ENCODE data around the gene P2RY8.
A peak's percentile ranks its signal among the peaks of the same experiment; 100 is the strongest.
"Not testable (repeated sequence)": the region's sequence is repeated elsewhere in the genome, so short reads cannot be mapped to it uniquely, and the experiment has no call there.

Gene P2RY8

GRCh38 chrX:1493412-1493811 lies 43.6 kb downstream of the P2RY8 start:
- Histone ChIP-seq H3K9me3 (replicated peaks; ENCODE audit: insufficient read depth, low read length) (no peaks in the 10 kb centered on the region), H3K27me3 (replicated peaks; ENCODE audit: insufficient read depth, low read length) (no peaks in the 10 kb centered on the region), H3K4me1 (ENCODE audit: low read length) (peaks cover 11% of the 10 kb centered on the region; the same call in 1 of the 2 replicates), H3K79me2 (ENCODE audit: low read length) (peaks cover 42% of the 10 kb centered on the region), H3K27ac (ENCODE audit: low read length) (peak overlapping the region; percentile 76; the same call in 1 of the 2 replicates), H3K36me3 (replicated peaks; ENCODE audit: insufficient read depth, low read length) (no peaks in the 10 kb centered on the region; the same call in 1 of the 2 replicates), H3K4me3 (ENCODE audit: low read length) (peak overlapping the region; percentile 33; the same call in 1 of the 2 replicates), H2AFZ (ENCODE audit: low read length) (no peak overlapping the region), H3K9me2 (replicated peaks; ENCODE audit: insufficient read depth, low read length) (no peaks in the 10 kb centered on the region), H4K20me1 (ENCODE audit: insufficient read depth, low read length) (no peaks in the 10 kb centered on the region), H3K4me2 (ENCODE audit: low read depth, low read length) (peak overlapping the region; percentile 79), H3F3A (ENCODE audit: insufficient read depth, low read length) (peaks cover 25% of the 10 kb centered on the region), H3K9ac (ENCODE audit: low read length) (peak overlapping the region; percentile 29; the same call in 1 of the 2 replicates)
- TF ChIP-seq CTCF (IDR thresholded peaks at IDR 0.05; ENCODE audit: low read length) (no peak), EZH2 (optimal IDR thresholded peaks at IDR 0.05; ENCODE audit: low read depth, low read length) (no peak), EZH2phosphoT487 (IDR thresholded peaks at IDR 0.05; ENCODE audit: low read length) (no peak)
- no peak for DNase-seq

GRCh38 chrX:1492421-1493012 lies 44.5 kb downstream of the P2RY8 start:
- peak overlapping the region; percentile 17; the same call in 1 of the 2 replicates for H3K27ac ChIP-seq (ENCODE audit: low read length)
- H3F3A ChIP-seq (ENCODE audit: insufficient read depth, low read length): peaks cover 25% of the 10 kb centered on the region
- DNase-seq: no peak
- TF ChIP-seq CTCF (IDR thresholded peaks at IDR 0.05; ENCODE audit: low read length) (no peak), EZH2phosphoT487 (IDR thresholded peaks at IDR 0.05; ENCODE audit: low read length) (no peak), EZH2 (optimal IDR thresholded peaks at IDR 0.05; ENCODE audit: low read depth, low read length) (no peak)
- no peaks in the 10 kb centered on the region for H3K9me2 ChIP-seq (replicated peaks; ENCODE audit: insufficient read depth, low read length)
- no peak overlapping the region for H3K4me3 ChIP-seq (ENCODE audit: low read length)
- H3K9me3 ChIP-seq (replicated peaks; ENCODE audit: insufficient read depth, low read length): no peaks in the 10 kb centered on the region
- H3K9ac ChIP-seq (ENCODE audit: low read length): no peak overlapping the region
- peaks cover 46% of the 10 kb centered on the region for H3K79me2 ChIP-seq (ENCODE audit: low read length)
- no peaks in the 10 kb centered on the region; the same call in 1 of the 2 replicates for H3K36me3 ChIP-seq (replicated peaks; ENCODE audit: insufficient read depth, low read length)
- no peak overlapping the region for H3K4me2 ChIP-seq (ENCODE audit: low read depth, low read length)
- peaks cover 11% of the 10 kb centered on the region; the same call in 1 of the 2 replicates for H3K4me1 ChIP-seq (ENCODE audit: low read length)
- H2AFZ ChIP-seq (ENCODE audit: low read length): no peak overlapping the region
- no peaks in the 10 kb centered on the region for H4K20me1 ChIP-seq (ENCODE audit: insufficient read depth, low read length)
- H3K27me3 ChIP-seq (replicated peaks; ENCODE audit: insufficient read depth, low read length): no peaks in the 10 kb centered on the region

- Histone ChIP-seq H3K4me3 (ENCODE audit: low read length) (no peak overlapping the region), H3K9me2 (replicated peaks; ENCODE audit: insufficient read depth, low read length) (no peaks in the 10 kb centered on the region), H3F3A (ENCODE audit: insufficient read depth, low read length) (peaks cover 25% of the 10 kb centered on the region), H3K4me1 (ENCODE audit: low read length) (peaks cover 11% of the 10 kb centered on the region; the same call in 1 of the 2 replicates), H3K4me2 (ENCODE audit: low read depth, low read length) (no peak overlapping the region), H3K27me3 (replicated peaks; ENCODE audit: insufficient read depth, low read length) (no peaks in the 10 kb centered on the region), H2AFZ (ENCODE audit: low read length) (no peak overlapping the region), H3K79me2 (ENCODE audit: low read length) (peaks cover 52% of the 10 kb centered on the region), H4K20me1 (ENCODE audit: insufficient read depth, low read length) (no peaks in the 10 kb centered on the region), H3K9ac (ENCODE audit: low read length) (no peak overlapping the region), H3K9me3 (replicated peaks; ENCODE audit: insufficient read depth, low read length) (no peaks in the 10 kb centered on the region), H3K36me3 (replicated peaks; ENCODE audit: insufficient read depth, low read length) (no peaks in the 10 kb centered on the region; the same call in 1 of the 2 replicates), H3K27ac (ENCODE audit: low read length) (no peak overlapping the region)
- peak; percentile 50 for DNase-seq
- TF ChIP-seq CTCF (IDR thresholded peaks at IDR 0.05; ENCODE audit: low read length) (no peak), EZH2 (optimal IDR thresholded peaks at IDR 0.05; ENCODE audit: low read depth, low read length) (no peak), EZH2phosphoT487 (IDR thresholded peaks at IDR 0.05; ENCODE audit: low read length) (no peak)
Measured at GRCh38 chrX:1491851-1492349, 45.1 kb downstream of the P2RY8 start.

- H3K27ac ChIP-seq (ENCODE audit: low read length); H3K27me3 ChIP-seq (replicated peaks; ENCODE audit: insufficient read depth, low read length); H3K4me3 ChIP-seq (ENCODE audit: low read length); H2AFZ ChIP-seq (ENCODE audit: low read length); H3K4me2 ChIP-seq (ENCODE audit: low read depth, low read length); H3K9ac ChIP-seq (ENCODE audit: low read length); H3K36me3 ChIP-seq (replicated peaks; ENCODE audit: insufficient read depth, low read length); DNase-seq; H3K9me3 ChIP-seq (replicated peaks; ENCODE audit: insufficient read depth, low read length); H3K9me2 ChIP-seq (replicated peaks; ENCODE audit: insufficient read depth, low read length); H4K20me1 ChIP-seq (ENCODE audit: insufficient read depth, low read length): not testable (repeated sequence)
- Histone ChIP-seq H3F3A (ENCODE audit: insufficient read depth, low read length) (peaks cover 25% of the 10 kb centered on the region), H3K4me1 (ENCODE audit: low read length) (peaks cover 11% of the 10 kb centered on the region; the same call in 1 of the 2 replicates), H3K79me2 (ENCODE audit: low read length) (peaks cover 56% of the 10 kb centered on the region)
Measured at GRCh38 chrX:1491248-1491647, 45.7 kb downstream of the P2RY8 start.

- H3K9me2 ChIP-seq (replicated peaks; ENCODE audit: insufficient read depth, low read length); H3K9ac ChIP-seq (ENCODE audit: low read length); H3K36me3 ChIP-seq (replicated peaks; ENCODE audit: insufficient read depth, low read length); H3K9me3 ChIP-seq (replicated peaks; ENCODE audit: insufficient read depth, low read length); H3K27me3 ChIP-seq (replicated peaks; ENCODE audit: insufficient read depth, low read length); H4K20me1 ChIP-seq (ENCODE audit: insufficient read depth, low read length); H3K4me3 ChIP-seq (ENCODE audit: low read length); H2AFZ ChIP-seq (ENCODE audit: low read length); H3K27ac ChIP-seq (ENCODE audit: low read length); DNase-seq; H3K4me2 ChIP-seq (ENCODE audit: low read depth, low read length): not testable (repeated sequence)
- Histone ChIP-seq H3K79me2 (ENCODE audit: low read length) (peaks cover 54% of the 10 kb centered on the region), H3F3A (ENCODE audit: insufficient read depth, low read length) (peaks cover 25% of the 10 kb centered on the region), H3K4me1 (ENCODE audit: low read length) (peaks cover 11% of the 10 kb centered on the region; the same call in 1 of the 2 replicates)
Measured at GRCh38 chrX:1490723-1491122, 46.3 kb downstream of the P2RY8 start.

Measured in MM.1S (cell line).